CD4-positive, alpha-beta T cell treated with Interleukin-21 for 1 hour (primary cell): ENCODE results near the gene AKNA.

ENCODE experiments used
- DNase-seq: peaks from one replicate; pipeline ENCODE4 v3.0.0-alpha.2; 2020

AKNA gene

DNA sequence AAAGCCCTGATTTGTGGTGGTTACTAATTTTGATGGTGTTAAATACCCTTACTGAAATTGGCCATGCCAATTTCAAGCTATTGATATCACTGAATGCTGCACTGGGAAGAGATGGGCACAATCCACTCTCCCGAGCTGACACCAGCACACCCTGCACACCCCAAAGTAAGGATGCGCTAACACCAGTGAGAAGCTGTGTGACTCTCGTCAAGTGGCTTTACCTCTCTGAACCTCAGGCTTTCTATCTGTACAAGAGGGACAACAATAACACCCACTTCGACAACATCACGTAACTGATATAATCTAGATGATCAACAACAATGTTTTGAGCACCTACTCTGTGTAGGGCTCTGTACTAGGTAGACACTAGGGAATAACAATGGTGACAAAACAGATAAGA, 8.0 kb upstream of the AKNA start:
- no peak for DNase-seq

DNA sequence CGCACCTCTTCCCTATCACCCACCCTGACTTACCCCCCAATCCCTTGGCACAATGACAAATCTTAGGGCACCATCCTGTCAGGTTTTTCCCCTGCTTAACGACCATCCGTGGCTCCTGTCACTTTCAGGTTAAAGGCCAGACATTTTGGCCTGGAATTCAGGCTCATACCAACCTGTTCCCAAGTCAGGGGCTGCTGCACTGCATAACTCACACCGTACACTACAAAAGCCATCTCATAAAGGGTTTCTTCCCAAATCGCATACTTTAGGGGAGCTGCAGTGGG, 7.5 kb upstream of the AKNA start:
- no peak for DNase-seq

DNA sequence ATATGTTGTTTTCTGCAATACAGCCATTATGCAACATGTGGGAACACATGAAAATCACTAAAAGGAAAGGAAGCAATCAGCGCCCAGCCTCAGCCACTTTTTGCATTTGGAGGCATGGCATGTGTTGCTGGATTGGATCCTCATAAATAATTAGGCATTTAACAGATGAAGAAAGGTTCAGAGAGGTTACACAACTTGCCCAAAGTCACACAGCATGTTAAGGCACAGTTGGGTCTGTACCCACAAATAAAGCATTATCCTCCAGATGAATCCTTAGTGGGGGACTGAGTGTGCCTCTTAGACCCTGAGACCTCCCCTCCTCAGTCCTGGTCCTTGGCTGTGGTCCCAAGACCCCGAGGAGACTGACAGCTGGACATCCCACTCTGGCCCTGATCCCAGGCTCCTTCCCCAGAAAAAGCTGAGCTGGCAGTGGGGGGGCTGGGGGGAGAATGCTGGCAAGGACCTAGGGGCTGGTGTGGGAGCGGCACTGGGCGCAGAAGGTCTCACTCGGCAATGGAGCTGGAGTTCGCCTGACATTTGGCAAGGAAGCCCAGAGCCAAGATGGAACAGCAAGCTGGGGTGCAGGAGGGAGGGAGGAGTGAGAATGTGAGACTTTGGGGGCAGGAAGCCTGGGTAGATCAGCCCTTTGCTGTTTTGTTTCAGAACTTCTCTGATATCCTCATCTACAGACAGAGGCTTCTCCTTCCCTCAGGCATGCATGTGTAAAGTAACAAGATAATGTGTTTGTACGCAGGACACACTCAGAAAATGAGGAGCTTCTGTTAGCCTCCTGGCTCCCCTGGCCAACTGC, 6.9 kb upstream of the AKNA start:
- no peak for DNase-seq

DNA sequence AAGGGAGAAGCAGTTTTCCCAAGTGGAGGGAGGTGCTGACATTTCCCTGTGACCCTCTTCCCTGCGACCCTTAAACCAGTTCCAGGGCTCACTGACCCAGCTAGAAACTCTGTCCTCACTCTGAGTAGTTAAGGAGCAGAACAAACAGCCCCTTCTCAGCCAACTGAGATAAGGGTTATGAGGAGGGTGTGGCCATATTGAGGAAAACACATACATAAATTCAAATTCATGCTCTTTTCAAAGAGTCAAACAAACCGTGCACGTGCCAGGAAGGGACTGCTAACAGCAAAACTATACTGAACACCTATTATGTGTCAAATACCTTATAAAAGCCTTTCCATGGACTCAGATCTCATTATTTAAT, 4.9 kb upstream of the AKNA start:
- DNase-seq: no peak

DNA sequence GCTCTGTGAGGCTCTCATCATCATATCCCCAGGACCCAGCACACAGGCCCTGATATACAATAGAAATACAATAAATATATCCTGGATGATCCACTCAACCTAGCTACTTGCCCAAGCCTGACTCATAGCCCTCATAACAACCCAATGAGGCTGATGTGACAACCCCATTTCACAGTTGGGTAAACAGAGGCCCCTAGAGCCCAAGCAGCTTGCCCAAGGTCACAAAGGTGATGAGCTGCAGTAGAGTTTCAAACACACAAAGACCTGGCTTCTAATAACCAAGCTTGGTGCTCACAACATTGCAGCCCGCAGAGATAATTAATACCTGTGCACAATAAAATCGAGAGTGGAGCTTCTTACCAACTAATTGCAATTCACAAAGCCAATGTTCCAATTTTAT, 3.2 kb upstream of the AKNA start:
- DNase-seq: no peak

DNA sequence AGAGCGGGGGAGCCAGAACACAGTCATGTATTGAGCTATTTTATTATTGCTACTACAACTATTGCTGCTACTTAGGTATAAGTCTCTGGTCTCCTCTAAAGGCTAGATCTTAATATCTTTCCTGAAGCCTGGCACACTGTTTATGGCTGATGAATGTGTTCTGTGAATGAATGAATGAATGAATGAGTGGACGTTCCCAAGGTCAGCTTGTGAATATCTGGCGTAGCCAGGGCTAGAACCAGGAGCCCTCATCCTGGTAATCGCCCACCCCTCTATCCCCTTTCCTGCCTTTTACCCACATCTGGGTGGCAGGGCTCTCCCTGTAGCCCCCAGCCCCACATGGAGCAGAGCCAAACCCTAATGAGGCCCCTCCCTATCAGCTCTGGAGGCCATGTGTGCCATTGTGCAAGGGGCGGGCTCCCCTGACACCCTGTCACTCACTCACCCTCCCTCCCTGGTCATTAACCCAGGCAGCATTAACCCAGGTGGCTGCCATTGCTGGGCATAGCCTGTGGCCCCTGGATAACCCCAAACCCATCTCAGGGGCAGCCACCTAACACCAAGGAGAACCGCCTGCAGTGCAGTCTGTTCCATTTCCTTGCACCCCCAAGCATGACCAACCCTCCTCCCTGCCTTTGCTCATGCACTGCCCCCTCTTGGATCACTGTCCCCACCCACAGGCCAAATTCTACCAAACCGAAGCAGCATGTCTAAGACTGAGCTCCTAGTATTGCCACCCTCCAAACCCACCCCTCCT, 2.0 kb upstream of the AKNA start:
- DNase-seq: no peak

DNA sequence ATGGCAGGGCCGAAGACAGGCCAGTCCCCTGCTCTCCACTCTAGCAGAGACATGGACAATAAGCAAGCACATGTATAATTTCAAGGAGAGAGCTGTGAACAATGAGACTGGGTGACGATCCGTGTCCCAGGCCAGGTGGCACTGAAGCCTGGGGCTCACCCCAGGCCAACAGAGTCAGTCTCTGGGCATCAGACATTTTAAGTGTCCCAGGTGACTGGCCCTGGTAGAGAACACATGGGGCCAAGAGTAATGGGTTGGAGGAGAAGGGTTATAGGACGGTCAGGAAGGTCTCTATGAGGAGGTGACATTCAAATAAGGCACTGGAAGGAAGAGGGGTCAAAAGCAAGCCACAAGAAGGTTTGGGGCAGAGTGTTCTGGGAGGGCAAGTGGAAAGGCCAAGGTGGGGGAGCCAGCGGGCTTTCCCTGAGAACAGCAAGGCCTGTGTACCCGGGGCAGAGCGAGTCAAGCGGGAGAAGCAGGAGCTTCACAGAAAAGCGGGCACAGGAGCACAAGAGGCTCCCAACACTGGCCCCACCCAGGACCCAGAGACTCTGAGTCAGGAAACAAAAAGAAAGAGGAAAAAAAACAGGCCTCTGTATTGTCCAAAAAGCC, 1.1 kb upstream of the AKNA start:
- no peak for DNase-seq

DNA sequence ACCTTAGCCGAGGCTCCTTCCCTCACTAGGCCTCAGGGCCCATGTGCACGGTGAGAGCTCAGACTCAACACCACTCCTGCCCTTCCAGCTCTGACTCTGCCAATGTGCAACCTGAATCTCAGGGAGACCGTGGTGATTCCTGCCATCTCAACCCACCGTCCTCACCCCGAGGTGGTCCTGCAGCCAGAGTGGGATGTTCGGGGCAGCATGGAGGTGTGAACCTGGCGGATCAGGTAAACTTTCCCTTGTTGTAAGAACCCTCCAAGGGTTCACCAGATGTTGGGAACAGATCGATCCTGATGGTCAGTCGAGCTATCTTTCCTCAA, 538 bp upstream of the AKNA start:
- DNase-seq: no peak

DNA sequence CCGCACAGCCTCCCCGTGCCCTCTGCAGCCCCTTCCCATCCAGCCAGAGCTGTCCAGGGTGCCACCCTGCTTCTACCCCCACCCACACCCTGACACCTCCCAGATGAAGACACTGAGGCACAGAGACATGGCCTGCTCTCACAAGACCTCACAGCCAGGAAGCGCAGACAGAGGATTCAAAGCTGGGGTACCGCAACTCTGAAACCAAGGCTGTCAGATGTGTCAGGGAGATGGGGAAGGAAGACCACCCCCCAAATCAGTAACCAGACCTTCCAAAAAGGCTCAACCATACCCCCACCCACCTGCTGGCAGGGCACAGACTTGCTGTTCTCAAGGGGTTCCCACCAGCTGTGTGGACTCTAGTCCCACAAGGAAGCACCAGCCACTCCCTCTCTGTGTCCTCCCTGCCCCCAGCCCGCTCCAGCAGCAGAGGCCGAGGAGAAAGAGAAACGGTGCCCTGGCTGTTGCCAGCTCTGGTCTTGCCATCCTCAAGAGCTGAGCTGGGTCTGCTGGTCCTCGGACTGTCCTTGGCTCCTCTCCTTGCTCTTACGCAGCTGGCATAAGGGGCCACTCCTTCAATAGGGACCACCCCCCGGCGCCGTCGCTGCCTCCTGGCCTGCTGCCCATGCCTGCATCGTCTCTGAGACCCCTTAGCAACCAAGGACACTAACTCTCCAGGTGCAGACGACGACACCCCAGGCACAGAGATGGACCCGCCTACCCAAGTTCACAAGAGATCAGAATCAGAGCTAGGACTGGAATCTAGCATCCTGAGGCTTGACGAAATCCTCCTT, 699 bp downstream of the AKNA start:
- DNase-seq: no peak

DNA sequence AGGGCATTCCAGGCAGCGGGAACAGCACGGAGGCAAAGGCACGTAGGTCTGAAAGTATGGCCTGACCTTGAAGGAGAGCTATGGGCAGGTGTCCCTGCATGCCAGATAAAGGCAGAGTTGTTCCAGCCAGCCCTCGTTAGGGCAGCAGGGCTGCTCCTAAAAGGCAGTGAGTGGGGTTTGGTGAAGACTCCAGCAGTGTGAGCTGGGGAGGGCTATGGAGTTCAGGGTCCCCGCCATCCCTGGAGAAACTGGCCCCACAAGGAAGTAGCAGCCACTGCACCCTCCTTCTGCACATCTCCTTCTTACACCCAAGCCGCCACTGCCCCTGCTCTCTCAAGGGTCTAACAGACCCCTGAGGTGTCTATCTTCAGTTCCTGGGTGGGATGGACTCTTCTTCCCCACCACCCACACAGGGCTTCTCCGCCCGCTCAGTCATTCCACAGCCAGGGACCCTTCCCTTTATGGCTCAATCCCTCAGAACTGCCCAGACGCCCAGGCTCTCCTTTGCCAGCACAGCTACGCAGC, 1.4 kb downstream of the AKNA start:
- DNase-seq: no peak

DNA sequence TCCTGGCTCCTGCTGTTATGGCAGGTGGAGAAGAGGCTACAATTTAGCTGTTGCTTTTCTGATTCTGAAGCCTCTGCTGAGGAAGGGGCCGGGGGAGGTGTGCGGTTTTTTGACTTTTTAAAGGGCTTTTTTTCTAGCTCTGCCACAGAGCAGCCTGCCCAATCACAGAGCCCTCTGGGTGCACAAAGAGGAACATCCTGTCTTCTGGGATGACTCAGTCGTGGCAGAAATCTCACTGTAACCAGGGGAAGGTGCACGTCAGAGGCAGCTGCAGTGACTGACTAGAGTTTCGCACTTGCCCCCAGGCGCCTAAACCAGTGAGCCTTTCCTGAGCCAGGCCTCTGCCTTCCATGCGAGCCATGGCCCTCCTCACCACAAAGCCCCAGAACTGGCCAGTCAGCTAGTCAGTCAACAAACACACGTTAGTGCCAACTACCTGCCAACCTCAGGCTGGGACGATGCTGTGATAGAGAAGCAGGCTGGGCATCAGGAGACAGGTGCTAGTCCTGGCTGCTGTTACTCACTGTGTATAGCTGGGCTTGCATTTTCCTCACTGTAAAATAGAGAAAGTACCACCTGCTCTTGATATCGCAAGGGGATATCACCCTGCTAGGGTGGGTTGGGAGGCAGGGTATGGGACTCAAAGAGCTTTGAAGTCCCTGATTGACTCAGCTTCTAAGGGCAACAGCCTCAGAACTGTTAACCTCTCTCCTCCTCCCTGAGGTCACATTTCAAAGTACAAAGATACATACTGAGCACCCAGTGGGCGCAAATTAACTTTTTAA, 2.2 kb downstream of the AKNA start:
- peak; percentile 94 for DNase-seq

DNA sequence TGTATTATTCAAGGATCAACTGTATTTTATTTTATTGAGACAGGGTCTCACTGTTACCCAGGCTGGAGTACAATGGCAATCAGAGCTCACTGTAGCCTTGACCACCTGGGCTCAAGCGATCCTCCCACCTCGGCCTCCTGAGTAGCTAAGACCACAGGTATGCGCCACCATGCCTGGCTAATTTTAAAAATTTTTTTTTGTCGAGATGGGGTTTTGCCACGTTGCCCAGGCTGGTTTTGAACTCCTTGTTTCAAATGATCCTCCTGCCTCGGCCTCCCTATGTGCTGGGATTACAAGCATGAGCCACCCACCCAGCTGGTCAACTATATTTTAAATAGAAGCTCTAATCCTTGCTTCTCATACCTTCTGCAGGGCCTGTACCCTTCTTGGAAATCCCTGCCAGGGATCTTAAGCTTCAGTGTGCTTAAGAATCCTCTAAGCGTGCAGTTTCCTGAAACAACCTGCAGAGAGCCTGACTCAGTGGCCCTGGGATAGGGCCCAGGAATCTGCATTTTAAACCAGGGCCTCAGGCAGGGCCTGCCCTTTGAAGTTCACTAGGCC, 2.9 kb downstream of the AKNA start:
- DNase-seq: no peak

DNA sequence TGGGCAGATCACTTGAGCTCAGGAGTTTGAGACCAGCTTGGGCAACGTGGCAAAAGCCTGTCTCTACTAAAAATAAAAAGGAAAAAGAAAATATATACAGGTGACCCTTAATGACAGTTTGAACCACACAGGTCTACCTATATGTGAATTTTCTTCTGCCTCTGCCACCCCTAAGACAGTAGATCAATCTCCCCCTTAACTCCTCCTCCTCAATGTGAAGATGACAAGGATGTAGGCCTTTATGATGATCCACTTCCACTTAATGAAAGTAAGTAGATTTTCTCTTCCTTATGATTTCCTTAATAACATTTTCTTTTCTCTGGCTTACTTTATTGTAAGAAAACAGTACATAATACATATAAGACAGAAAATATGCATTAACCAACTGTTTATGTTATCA, 3.4 kb downstream of the AKNA start:
- DNase-seq: no peak

DNA sequence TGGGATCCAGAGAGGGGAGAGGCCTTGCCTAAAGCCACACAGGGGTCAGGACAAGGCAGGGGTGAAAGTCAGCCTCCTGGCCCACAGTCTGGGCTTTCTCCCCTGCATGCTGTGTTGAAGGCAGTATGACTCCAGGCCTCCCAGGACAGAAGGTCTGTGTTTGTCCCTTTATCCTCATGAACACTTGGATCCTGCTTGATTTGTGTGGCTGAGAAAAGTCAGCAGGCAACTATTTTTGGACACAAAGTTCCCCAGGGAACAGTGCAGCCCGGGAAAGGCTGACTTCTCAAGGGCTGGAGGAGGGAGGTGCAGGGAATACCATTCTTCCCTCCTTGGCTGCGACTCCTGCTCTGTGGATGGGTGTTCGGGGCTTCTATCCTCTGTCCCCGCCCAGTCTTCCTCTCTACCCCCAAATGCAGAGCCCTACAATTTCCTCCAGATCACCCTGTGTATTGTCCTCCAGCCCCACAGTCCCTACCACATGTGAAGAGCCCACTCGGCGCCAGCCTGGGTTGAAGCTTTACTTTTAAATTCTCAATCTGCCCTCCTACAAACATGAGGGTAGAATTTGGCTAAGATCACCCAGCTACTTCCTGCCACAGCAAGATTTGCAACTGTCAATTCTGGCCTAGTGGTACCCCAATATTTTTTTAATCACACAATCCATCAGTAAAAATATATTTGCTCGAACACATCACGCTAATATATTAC, 4.1 kb downstream of the AKNA start:
- no peak for DNase-seq

DNA sequence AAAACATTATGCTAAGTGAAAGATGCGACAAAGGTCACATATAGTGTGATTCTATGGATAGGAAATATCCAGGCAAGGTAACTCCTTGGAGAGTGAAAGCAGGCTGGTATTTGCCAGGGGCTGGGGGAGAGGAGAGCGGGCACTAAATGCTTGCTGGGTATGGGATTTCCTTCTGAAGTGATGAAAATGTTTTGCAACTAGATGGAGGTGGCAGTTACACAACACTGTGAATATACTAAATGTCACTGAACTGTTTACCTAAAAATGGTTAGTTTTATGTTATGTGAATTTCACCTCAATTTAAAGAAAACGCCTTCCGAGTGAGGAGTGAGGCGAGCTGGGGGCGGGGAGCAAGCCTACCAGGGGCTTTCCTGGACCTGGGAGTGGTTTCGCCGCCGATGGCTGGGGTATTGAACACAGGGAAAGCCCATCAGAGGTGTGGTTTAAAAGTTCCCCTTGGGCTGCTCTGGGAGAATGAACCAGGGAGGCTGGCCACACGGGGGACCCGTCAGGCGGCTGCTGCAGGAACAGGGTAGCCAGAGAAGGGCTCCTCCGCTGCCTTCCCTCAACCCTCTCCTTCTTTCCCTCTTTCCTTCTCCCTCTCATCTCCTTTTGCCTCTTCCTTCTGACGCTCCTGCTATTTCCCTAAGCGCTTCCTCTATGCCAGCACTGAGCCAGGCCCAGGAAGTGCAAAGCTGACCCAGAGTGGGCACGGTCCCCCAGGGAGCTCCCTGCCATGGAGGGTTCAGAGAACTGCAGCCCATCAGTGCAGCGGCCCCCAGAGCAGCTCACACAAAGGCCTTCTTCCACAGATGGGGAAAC, 4.9 kb downstream of the AKNA start:
- peak; percentile 85 for DNase-seq

DNA sequence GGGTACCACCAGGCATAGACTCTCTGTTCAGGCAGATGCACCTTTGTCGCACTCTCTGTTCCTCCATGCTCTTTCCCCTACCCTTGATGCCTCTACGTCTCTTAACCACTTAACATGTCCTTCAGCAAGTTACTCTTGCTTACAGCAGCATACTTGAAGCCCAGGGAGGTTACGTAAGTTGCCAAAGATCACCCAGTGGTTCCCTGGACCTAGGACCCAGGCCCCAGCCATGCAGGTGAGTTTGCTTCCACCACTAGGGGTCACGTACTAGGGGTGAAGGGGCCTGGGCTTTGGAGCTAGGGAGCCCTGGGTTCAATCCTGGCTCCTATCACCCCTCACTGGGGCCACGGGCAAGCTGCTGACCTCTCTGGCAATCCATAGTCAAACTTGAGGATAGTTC, 8.9 kb downstream of the AKNA start:
- DNase-seq: no peak

DNA sequence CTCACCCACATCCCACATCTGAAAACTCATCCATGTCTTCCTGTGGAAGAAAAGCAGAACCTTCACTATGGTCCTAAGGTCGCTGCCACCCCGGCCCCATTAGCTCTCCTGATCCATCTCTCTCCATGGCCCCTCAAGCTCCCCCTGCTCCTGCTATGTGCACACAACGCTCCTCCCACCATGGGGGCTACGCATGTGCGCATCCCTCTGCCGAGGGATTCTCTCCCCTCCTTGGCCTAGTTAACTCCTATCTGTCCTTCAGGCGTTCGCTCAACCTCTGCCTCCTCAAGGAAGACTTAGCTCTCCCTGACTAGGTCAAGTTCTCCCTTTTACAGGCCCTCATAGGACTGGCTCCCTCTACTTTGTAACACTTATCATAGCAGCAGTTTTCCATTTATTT, 9.8 kb downstream of the AKNA start:
- no peak for DNase-seq

DNA sequence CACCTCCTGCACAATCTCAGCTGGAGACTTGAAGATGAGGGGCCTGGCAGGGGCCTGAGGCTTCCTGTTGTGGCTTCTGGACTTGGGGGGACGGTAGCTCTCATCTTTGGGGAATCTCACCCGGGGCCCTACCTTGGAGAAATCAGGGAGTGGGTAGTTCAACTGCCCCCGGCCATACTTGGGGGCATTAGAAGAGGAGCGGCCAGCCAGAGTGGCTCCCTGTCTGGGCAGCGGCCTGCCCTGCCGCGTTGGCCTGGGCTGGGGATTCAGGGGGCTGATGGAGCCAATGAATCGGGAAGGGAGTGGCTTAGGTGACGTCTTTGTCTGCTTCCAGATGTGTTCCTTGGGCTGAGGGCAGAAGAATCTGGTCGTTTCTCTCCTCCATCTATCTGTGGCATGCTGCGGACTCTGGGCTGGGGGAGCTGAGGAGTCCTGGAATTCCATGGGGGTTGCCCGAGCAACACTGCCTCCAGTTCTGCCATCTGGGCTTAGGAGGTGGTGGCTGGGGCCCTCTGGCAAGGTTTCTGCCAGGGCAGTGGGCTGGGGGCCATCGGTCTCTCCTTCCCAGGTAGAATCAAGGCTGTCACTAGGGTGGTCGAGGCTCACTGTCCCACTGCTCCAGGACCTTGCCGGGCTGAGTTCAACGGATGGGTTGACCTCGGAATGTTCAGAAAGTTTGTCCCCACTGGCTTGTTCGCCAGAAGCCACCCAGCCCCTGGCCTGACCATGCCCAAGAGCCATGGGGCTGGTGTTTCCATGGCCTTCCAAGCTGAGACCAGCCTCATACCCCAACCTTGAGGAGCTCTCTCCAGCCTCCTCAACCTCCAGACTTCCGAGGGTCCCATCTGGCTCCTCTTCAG, 11.0 kb downstream of the AKNA start:
- no peak for DNase-seq

DNA sequence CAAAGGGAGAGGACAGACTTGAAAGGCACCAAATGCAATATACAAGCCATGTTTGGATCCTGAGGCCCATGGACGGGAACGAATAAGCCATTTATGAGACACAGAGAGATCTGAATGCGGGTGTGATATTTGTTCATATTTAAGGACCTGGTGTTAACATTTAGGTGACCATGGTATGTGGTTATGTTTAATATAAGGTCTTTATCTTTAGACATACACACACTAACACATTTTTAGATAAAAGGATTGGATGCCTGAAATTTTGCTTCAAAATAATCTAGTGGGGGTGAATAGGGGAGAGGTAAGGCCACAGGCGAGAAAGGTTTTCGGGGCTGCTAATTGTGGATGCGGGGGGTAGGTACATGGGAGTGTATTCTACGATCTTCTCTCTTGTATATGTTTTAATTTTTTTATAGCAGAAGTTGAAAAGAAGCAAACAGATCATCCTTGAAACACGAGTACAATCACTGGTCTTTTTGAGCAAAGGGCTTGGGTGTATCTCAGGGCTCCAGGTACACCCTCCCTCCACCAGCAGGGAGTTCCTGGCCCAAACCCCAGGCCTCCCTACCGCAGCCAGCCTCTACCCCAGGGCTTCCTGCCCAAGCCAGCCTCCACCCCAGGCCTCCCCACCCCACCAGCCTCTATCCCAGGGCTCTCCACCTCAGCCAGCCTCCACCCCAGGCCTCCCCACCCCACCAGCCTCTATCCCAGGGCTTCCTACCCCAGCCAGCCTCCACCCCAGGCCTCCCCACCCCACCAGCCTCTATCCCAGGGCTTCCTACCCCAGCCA, 12.2 kb downstream of the AKNA start:
- no peak for DNase-seq
